ENCODE data around the gene LTBP1. TPM values are rescaled to one million over a fixed set of nuclear protein-coding genes. Genes with fewer than 3 reads are reported as not detected.

Gene LTBP1

GRCh38 chr2:33448220-33448899, 501.6 kb downstream of the LTBP1 start:
- peak overlapping the region; percentile 38 for H3K27ac ChIP-seq (replicated peaks)
- no peak overlapping the region for H3K4me3 ChIP-seq (replicated peaks; ENCODE audit: insufficient read depth, low read length)
- DNase-seq (ENCODE audit: low read depth in 1 of 2, low spot score in 1 of 2) = no peak
- TF ChIP-seq GABPA (IDR thresholded peaks at IDR 0.05; ENCODE audit: low read depth) = no peak
- TF ChIP-seq CTCF (IDR thresholded peaks at IDR 0.05; ENCODE audit: insufficient read depth, low read length) = no peak
- no peaks in the 10 kb centered on the region for H3K27me3 ChIP-seq (ENCODE audit: insufficient read depth, poor library complexity, severe bottlenecking)

Small RNAs within 50 kb of the gene (microRNA-seq; reads per million reads assigned to microRNA genes)
- gene MIR4430 = not detected

Data from HL-60 (cell line).